H9 (cell line): ENCODE results near the gene IGF1R. TPM values are rescaled to one million over a fixed set of nuclear protein-coding genes. Genes with fewer than 3 reads are reported as not detected.
A peak's percentile ranks its signal among the peaks of the same experiment; 100 is the strongest.

Experiments
- DNase-seq: peaks from one replicate; pipeline ENCODE4 v3.0.0-alpha.2; 2017
- H2AFZ ChIP-seq: one replicate; pipeline ENCODE4 v1.6.1; 2013; ENCODE audit warnings: mild to moderate bottlenecking, low read length, control low read depth, moderate library complexity
- H2AK5ac ChIP-seq: 2 replicates; pipeline ENCODE4 v1.6.1; 2013; ENCODE audit warnings: low read length, control low read depth, mixed read lengths; ENCODE audit not compliant: insufficient read length
- H2BK120ac ChIP-seq: one replicate; pipeline ENCODE4 v1.6.1; 2013; ENCODE audit warnings: low read depth, mild to moderate bottlenecking, low read length, control low read depth, inconsistent platforms; ENCODE audit not compliant: poor library complexity, severe bottlenecking
- H2BK12ac ChIP-seq: 2 replicates; pipeline ENCODE4 v1.6.1; 2013; ENCODE audit warnings: low read length, control low read depth, mixed read lengths, low read depth; ENCODE audit not compliant: insufficient read length
- H2BK15ac ChIP-seq: 2 replicates; pipeline ENCODE4 v1.6.1; 2013; ENCODE audit warnings: low read depth, low read length, control low read depth
- H2BK20ac ChIP-seq: one replicate; pipeline ENCODE4 v1.6.1; 2013; ENCODE audit warnings: low read depth, mild to moderate bottlenecking, low read length, control low read depth, inconsistent platforms; ENCODE audit not compliant: poor library complexity, severe bottlenecking
- H2BK5ac ChIP-seq: 2 replicates; pipeline ENCODE4 v1.6.1; 2013; ENCODE audit warnings: low read length, control low read depth, mixed read lengths; ENCODE audit not compliant: insufficient read length
- H3K14ac ChIP-seq: 2 replicates; pipeline ENCODE4 v1.6.1; 2013; ENCODE audit warnings: low read length, control low read depth; ENCODE audit not compliant: insufficient read depth
- H3K18ac ChIP-seq: 2 replicates; pipeline ENCODE4 v1.6.1; 2013; ENCODE audit warnings: low read depth, mild to moderate bottlenecking, mixed read lengths, low read length, control low read depth; ENCODE audit not compliant: insufficient read length
- H3K23ac ChIP-seq: 2 replicates; pipeline ENCODE4 v1.6.1; 2013; ENCODE audit warnings: low read length, control low read depth, mixed read lengths, low read depth; ENCODE audit not compliant: insufficient read length
- H3K23me2 ChIP-seq: 2 replicates; pipeline ENCODE4 v1.6.1; 2013; ENCODE audit warnings: low read depth, mild to moderate bottlenecking, mixed read lengths, low read length, control low read depth; ENCODE audit not compliant: insufficient read length, poor library complexity, severe bottlenecking
- H3K27ac ChIP-seq: 2 replicates; pipeline ENCODE4 v1.5.1; 2013; ENCODE audit warnings: low read length, control low read depth, mixed read lengths, low read depth; ENCODE audit not compliant: insufficient read length
- H3K27me3 ChIP-seq: 2 replicates; pipeline ENCODE4 v1.6.1; 2013; ENCODE audit warnings: low read length, control low read depth, inconsistent platforms; ENCODE audit not compliant: insufficient read depth
- H3K4ac ChIP-seq: 2 replicates; pipeline ENCODE4 v1.6.1; 2013; ENCODE audit warnings: low read depth, mild to moderate bottlenecking, control low read depth, inconsistent platforms, low read length, moderate library complexity
- H3K4me1 ChIP-seq: 2 replicates; pipeline ENCODE4 v1.6.1; 2013; ENCODE audit warnings: low read length, control low read depth, inconsistent platforms; ENCODE audit not compliant: insufficient read depth
- H3K4me2 ChIP-seq: 2 replicates; pipeline ENCODE4 v1.6.1; 2013; ENCODE audit warnings: low read length, control low read depth, mixed read lengths; ENCODE audit not compliant: insufficient read length, insufficient read depth
- H3K56ac ChIP-seq: 2 replicates; pipeline ENCODE4 v1.6.1; 2013; ENCODE audit warnings: low read depth, mild to moderate bottlenecking, mixed read lengths, low read length, control low read depth; ENCODE audit not compliant: insufficient read length
- H3K79me1 ChIP-seq: 2 replicates; pipeline ENCODE4 v1.6.1; 2013; ENCODE audit warnings: low read depth, mild to moderate bottlenecking, moderate library complexity, low read length, control low read depth, inconsistent platforms; ENCODE audit not compliant: insufficient read depth, poor library complexity, severe bottlenecking
- H3K79me2 ChIP-seq: 2 replicates; pipeline ENCODE4 v1.6.1; 2013; ENCODE audit warnings: low read length, control low read depth, inconsistent platforms; ENCODE audit not compliant: insufficient read depth
- H3K9ac ChIP-seq: 2 replicates; pipeline ENCODE4 v1.6.1; 2013; ENCODE audit warnings: low read length, control low read depth, mixed read lengths; ENCODE audit not compliant: insufficient read length; ENCODE audit errors: extremely low read depth
- H3K9me3 ChIP-seq: one replicate; pipeline ENCODE4 v1.6.1; 2013; ENCODE audit warnings: low read depth, low read length, inconsistent platforms; ENCODE audit not compliant: control insufficient read depth
- H3T11ph ChIP-seq: one replicate; pipeline ENCODE4 v1.6.1; 2013; ENCODE audit warnings: mild to moderate bottlenecking, low read length, control low read depth, inconsistent platforms
- H4K20me1 ChIP-seq: one replicate; pipeline ENCODE4 v1.6.1; 2013; ENCODE audit not compliant: control insufficient read depth, insufficient read length, insufficient read depth
- H4K5ac ChIP-seq: 2 replicates; pipeline ENCODE4 v1.6.1; 2013; ENCODE audit warnings: low read depth, mild to moderate bottlenecking, mixed read lengths, low read length, control low read depth; ENCODE audit not compliant: insufficient read length
- H4K8ac ChIP-seq: replicated peaks from 2 replicates; pipeline ENCODE4 v1.6.1; 2013; ENCODE audit warnings: low read length, control low read depth, mixed read lengths, low read depth; ENCODE audit not compliant: insufficient read length
- H4K91ac ChIP-seq: 2 replicates; pipeline ENCODE4 v1.6.1; 2013; ENCODE audit warnings: low read depth, mild to moderate bottlenecking, moderate library complexity, mixed read lengths, low read length, control low read depth; ENCODE audit not compliant: insufficient read length
- H3K27ac Mint-ChIP-seq, 3 experiments: 2 replicates in 2 of 3; 3 replicates in 1 of 3; pipeline ENCODE4 v1.8.0; 2020 to 2021; ENCODE audit warnings: mixed read lengths in 3 of 3, mild to moderate bottlenecking in 1 of 3, moderate library complexity in 1 of 3
- H3K27me3 Mint-ChIP-seq: 2 replicates; pipeline ENCODE4 v1.8.0; 2021; ENCODE audit warnings: low read depth, mild to moderate bottlenecking, moderate library complexity, mixed read lengths
- H3K36me3 Mint-ChIP-seq, 3 experiments: 2 replicates in 2 of 3; 3 replicates in 1 of 3; pipeline ENCODE4 v1.8.0; 2020 to 2021; ENCODE audit warnings: low read depth in 3 of 3, mixed read lengths in 3 of 3; ENCODE audit not compliant: insufficient read depth in 1 of 3
- H3K4me1 Mint-ChIP-seq, 2 experiments: 2 replicates each; pipeline ENCODE4 v1.8.0; 2020; ENCODE audit warnings: mixed read lengths in 2 of 2
- H3K4me3 Mint-ChIP-seq, 2 experiments: 2 replicates in 1 of 2; 3 replicates in 1 of 2; pipeline ENCODE4 v1.8.0; 2020 to 2021; ENCODE audit warnings: mild to moderate bottlenecking in 2 of 2, mixed read lengths in 2 of 2, moderate library complexity in 1 of 2
- H3K9me3 Mint-ChIP-seq, 2 experiments: 2 replicates in 1 of 2; 3 replicates in 1 of 2; pipeline ENCODE4 v1.8.0; 2020; ENCODE audit warnings: mild to moderate bottlenecking in 2 of 2, mixed read lengths in 2 of 2, moderate library complexity in 1 of 2
- WGBS: extraction: QIAGEN DNeasy Blood & Tissue Kit; methylation state at CpG from one replicate; pipeline ENCODE4 v1.1.7; 2013; ENCODE audit warnings: missing lambda C conversion rate, low lambda C conversion rate, mixed read lengths; ENCODE audit not compliant: insufficient read length; ENCODE audit errors: extremely low coverage; 5-methylcytosine and 5-hydroxymethylcytosine counted together
- total RNA-seq: library from RNA; stranded (reverse); gene quantifications from 2 replicates; pipeline ENCODE4 v1.2.1, GENCODE V29; 2021
- TF ChIP-seq, protein P1 (sequence below): fragments of 200-600 bp; sonication (generic); conservative IDR thresholded peaks from 3 replicates; pipeline ENCODE4 v1.8.0; 2021; ENCODE audit warnings: antibody characterized with exemption, mild to moderate bottlenecking

Gene IGF1R
- total RNA-seq, 1 experiment from 2014 or later, result 70.0 TPM

DNA sequence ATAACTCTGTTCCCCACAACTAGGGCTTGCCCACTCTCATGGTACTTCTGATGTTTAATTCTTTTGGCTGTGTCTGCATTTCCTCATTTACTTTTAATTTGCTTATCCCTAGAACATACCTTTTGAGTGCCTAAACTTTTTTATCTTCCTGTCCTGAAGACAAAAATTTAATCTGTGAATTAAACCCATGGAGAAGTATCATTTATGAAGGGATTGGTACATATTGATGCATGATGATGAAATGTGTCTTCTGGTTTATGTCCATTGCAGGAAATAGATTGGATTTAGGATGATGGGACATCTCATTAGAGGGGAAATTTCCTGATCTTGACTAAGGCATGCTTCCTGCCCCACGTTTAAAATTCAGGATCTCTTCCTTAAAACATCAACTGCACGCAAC is 249.8 kb downstream of the IGF1R start:
- Histone ChIP-seq H2BK12ac (no peak overlapping the region), H4K20me1 (no peaks in the 10 kb centered on the region), H4K5ac (no peak overlapping the region), H3K23me2 (no peaks in the 10 kb centered on the region), H2BK15ac (no peak overlapping the region), H3K56ac (no peak overlapping the region), H3K9me3 (no peaks in the 10 kb centered on the region), H3K4ac (no peak overlapping the region), H3K9ac (no peak overlapping the region), H2AFZ (no peak overlapping the region), H3K4me2 (no peak overlapping the region), H3K23ac (no peak overlapping the region), H2BK120ac (no peak overlapping the region), H3K14ac (no peak overlapping the region), H3K18ac (no peak overlapping the region), H2AK5ac (no peak overlapping the region), H3K79me2 (0 out of 2 replicates have a peak, but pooled peaks cover 2% of the 10 kb centered on the region), H4K8ac (no peak overlapping the region), H3K27ac (no peak overlapping the region), H2BK5ac (no peak overlapping the region), H3T11ph (no peak overlapping the region), H4K91ac (no peak overlapping the region), H2BK20ac (no peak overlapping the region), H3K79me1 (no peaks in the 10 kb centered on the region), H3K27me3 (no peaks in the 10 kb centered on the region), H3K4me1 (peaks cover 7% of the 10 kb centered on the region; the same call in 1 of the 2 replicates)
- DNase-seq, result no peak
- H3K36me3 Mint-ChIP-seq, result peaks cover 17 to 41% (median 29%) of the 10 kb centered on the region in 3 experiments; a peak in 6 of 7 replicates
- H3K27ac Mint-ChIP-seq, result peak overlapping the region in 2 of 3 experiments; percentile 11 to 42; a peak in 1 of 7 replicates
- no CpG with 5 or more reads among the region's 2 CpGs for WGBS
- H3K27me3 Mint-ChIP-seq, result no peaks in the 10 kb centered on the region
- peaks cover 26 to 36% of the 10 kb centered on the region in 2 experiments for H3K4me1 Mint-ChIP-seq
- H3K9me3 Mint-ChIP-seq, result no peaks in the 10 kb centered on the region
- no peak overlapping the region for H3K4me3 Mint-ChIP-seq
- TF ChIP-seq, protein P1, sequence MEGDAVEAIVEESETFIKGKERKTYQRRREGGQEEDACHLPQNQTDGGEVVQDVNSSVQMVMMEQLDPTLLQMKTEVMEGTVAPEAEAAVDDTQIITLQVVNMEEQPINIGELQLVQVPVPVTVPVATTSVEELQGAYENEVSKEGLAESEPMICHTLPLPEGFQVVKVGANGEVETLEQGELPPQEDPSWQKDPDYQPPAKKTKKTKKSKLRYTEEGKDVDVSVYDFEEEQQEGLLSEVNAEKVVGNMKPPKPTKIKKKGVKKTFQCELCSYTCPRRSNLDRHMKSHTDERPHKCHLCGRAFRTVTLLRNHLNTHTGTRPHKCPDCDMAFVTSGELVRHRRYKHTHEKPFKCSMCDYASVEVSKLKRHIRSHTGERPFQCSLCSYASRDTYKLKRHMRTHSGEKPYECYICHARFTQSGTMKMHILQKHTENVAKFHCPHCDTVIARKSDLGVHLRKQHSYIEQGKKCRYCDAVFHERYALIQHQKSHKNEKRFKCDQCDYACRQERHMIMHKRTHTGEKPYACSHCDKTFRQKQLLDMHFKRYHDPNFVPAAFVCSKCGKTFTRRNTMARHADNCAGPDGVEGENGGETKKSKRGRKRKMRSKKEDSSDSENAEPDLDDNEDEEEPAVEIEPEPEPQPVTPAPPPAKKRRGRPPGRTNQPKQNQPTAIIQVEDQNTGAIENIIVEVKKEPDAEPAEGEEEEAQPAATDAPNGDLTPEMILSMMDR, result no peak
